Karpas-422 (cell line): ENCODE results near the gene SCART1. TPM values are rescaled to one million over a fixed set of nuclear protein-coding genes. Genes with fewer than 3 reads are reported as not detected.

Experiments
- DNase-seq: peaks from one replicate; pipeline ENCODE4 v3.0.0-alpha.2; 2015
- H2AFZ ChIP-seq: fragments of 200-600 bp; sonication (generic); 2 replicates; pipeline ENCODE4 v1.6.1; 2014; ENCODE audit warnings: antibody characterized with exemption, low read length, mixed read lengths
- H3K27ac ChIP-seq: fragments of 200-600 bp; sonication (generic); 2 replicates; pipeline ENCODE4 v1.5.1; 2014; ENCODE audit warnings: mild to moderate bottlenecking, low read length, moderate library complexity
- H3K27me3 ChIP-seq: fragments of 200-600 bp; sonication (generic); 2 replicates; pipeline ENCODE4 v1.6.1; 2014; ENCODE audit warnings: low read length, mixed read lengths
- H3K36me3 ChIP-seq: fragments of 200-600 bp; sonication (generic); 2 replicates; pipeline ENCODE4 v1.6.1; 2014; ENCODE audit warnings: low read length, mixed read lengths; ENCODE audit not compliant: insufficient read depth
- H3K4me1 ChIP-seq: fragments of 200-600 bp; sonication (generic); 2 replicates; pipeline ENCODE4 v1.6.1; 2014; ENCODE audit warnings: mild to moderate bottlenecking, low read length, mixed read lengths
- H3K4me2 ChIP-seq: fragments of 200-600 bp; sonication (generic); 2 replicates; pipeline ENCODE4 v1.6.1; 2014; ENCODE audit warnings: low read length, low read depth, mild to moderate bottlenecking; ENCODE audit not compliant: poor library complexity, severe bottlenecking
- H3K4me3 ChIP-seq: fragments of 200-600 bp; sonication (generic); 2 replicates; pipeline ENCODE4 v1.5.1; 2014; ENCODE audit warnings: mild to moderate bottlenecking, antibody characterized with exemption, low read length, mixed read lengths
- H3K79me2 ChIP-seq: fragments of 200-600 bp; sonication (generic); 2 replicates; pipeline ENCODE4 v1.6.1; 2014; ENCODE audit warnings: mild to moderate bottlenecking, low read length, mixed read lengths
- H3K9ac ChIP-seq: fragments of 200-600 bp; sonication (generic); 2 replicates; pipeline ENCODE4 v1.6.0; 2014; ENCODE audit warnings: low read length
- H3K9me2 ChIP-seq: fragments of 200-600 bp; sonication (generic), shearing (Covaris generic); replicated peaks from 2 replicates; pipeline ENCODE4 v1.6.0; 2014; ENCODE audit warnings: mild to moderate bottlenecking, low read length, moderate library complexity; ENCODE audit not compliant: insufficient read depth
- H3K9me3 ChIP-seq: fragments of 300-700, 200-600 bp; sonication (generic); 2 replicates; pipeline ENCODE4 v1.6.1; 2014; ENCODE audit warnings: low read length, mixed read lengths
- H4K20me1 ChIP-seq: fragments of 200-600 bp; sonication (generic); 2 replicates; pipeline ENCODE4 v1.6.1; 2014; ENCODE audit warnings: mild to moderate bottlenecking, antibody characterized with exemption, low read length, low read depth; ENCODE audit not compliant: insufficient read depth
- total RNA-seq: library from RNA; depleted of rRNA; stranded (reverse); fragments of >200 nt; shearing (Covaris generic); gene quantifications from 2 replicates; pipeline ENCODE4 v1.2.3, GENCODE V29; 2014; ENCODE audit warnings: low replicate concordance

The SCART1 gene
- total RNA-seq, 1 experiment from 2014 or later: 7.0 TPM

DNA sequence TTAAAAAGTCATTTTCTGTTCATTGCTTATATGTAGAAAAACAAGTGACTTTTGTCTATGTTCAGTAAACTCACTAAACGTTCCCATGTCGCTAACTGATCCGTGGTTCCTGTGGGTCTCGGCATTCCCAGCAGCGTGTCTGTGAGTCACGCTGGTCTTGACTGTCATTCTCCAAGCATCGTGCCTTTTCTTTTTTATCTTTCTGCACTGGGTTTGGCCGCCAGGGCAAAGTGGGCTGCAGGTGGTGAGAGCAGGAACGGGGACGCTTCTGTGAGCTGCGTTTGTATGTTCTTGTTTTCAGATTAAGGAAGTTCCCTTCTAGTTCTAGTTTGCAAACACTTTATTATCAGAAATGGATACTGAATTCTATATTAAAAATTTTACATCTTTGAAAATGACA lies 6.8 kb upstream of the SCART1 start:
- Histone ChIP-seq H3K79me2 (no peaks in the 10 kb centered on the region), H3K36me3 (no peaks in the 10 kb centered on the region), H3K27me3 (no peaks in the 10 kb centered on the region), H3K4me3 (no peak overlapping the region), H3K27ac (no peak overlapping the region), H3K9ac (no peak overlapping the region), H3K9me2 (no peaks in the 10 kb centered on the region), H3K4me1 (no peaks in the 10 kb centered on the region), H4K20me1 (no peaks in the 10 kb centered on the region), H3K4me2 (no peak overlapping the region), H3K9me3 (peaks cover 43% of the 10 kb centered on the region), H2AFZ (no peak overlapping the region)
- DNase-seq: no peak

DNA sequence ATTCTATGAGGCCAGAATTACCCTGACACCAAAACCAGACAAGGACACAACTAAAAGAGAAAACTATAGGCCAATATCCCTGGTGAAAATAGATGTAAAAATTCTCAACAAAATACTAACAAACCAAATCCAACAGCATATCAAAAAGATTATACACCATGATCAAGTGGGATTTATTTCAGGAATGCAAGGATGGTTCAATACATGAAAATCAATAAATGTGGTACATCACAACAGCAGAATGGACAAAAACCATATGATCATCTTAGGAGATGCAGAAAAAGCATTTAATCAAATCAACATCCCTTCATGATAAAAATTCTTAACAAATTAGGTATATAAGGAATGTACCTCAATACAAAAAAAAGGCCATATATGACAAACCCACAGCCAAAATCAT lies 5.6 kb upstream of the SCART1 start:
- H2AFZ ChIP-seq: no peak overlapping the region
- H3K9me3 ChIP-seq: peaks cover 42% of the 10 kb centered on the region
- H3K27ac ChIP-seq: no peak overlapping the region
- H3K79me2 ChIP-seq: no peaks in the 10 kb centered on the region
- H3K9ac ChIP-seq: no peak overlapping the region
- no peaks in the 10 kb centered on the region for H3K9me2 ChIP-seq
- no peak overlapping the region for H3K4me2 ChIP-seq
- H3K4me3 ChIP-seq: no peak overlapping the region
- H3K36me3 ChIP-seq: no peaks in the 10 kb centered on the region
- H4K20me1 ChIP-seq: no peaks in the 10 kb centered on the region
- DNase-seq: no peak
- H3K4me1 ChIP-seq: no peaks in the 10 kb centered on the region
- H3K27me3 ChIP-seq: no peaks in the 10 kb centered on the region

DNA sequence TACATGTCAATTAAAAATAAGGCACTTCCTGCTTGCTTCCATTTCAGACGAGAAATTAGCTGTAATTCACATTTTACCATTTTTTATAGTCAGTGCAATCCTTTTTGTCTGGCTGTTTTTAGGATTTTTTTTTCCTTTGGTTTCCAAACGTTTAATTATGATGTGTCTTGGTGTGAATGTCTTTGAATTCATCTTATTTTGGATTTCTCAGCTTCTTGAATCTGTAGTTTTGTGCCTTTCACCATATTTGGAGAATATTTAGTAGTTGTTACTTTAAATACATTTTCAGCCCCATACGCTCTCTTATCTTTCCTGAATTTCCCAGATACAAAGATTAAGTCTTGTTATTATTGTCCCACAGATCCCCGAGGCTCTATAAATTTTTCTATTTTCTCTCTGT lies 2.4 kb upstream of the SCART1 start:
- Histone ChIP-seq H3K79me2 (no peaks in the 10 kb centered on the region), H4K20me1 (no peaks in the 10 kb centered on the region), H2AFZ (no peak overlapping the region), H3K9me2 (no peaks in the 10 kb centered on the region), H3K27me3 (no peaks in the 10 kb centered on the region), H3K27ac (no peak overlapping the region), H3K36me3 (no peaks in the 10 kb centered on the region), H3K9me3 (peaks cover 24% of the 10 kb centered on the region), H3K4me1 (no peaks in the 10 kb centered on the region), H3K4me3 (no peak overlapping the region), H3K4me2 (no peak overlapping the region), H3K9ac (no peak overlapping the region)
- no peak for DNase-seq

DNA sequence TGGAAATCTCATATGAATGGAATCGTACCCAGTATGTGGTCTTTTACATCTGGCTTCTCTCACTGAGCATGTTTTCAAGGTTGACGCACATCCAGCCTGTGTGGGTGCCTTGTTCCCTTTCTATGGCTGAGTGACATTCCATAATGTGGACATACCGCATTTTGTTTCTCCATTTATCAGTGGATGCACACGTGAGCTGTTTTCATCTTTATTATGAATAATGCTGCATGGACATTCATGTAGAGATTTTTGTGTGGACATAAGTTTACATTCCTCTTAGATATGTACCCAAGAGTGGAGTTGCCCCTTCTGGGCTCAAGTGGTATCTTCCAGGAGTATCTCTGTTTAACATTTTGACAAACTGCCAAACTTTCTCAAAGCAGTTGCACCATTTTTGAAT lies 1.3 kb upstream of the SCART1 start:
- Histone ChIP-seq H3K9me3 (peaks cover 15% of the 10 kb centered on the region), H3K9me2 (no peaks in the 10 kb centered on the region), H3K9ac (no peak overlapping the region), H3K4me2 (no peak overlapping the region), H3K4me1 (no peaks in the 10 kb centered on the region), H4K20me1 (no peaks in the 10 kb centered on the region), H3K36me3 (no peaks in the 10 kb centered on the region), H2AFZ (no peak overlapping the region), H3K4me3 (no peak overlapping the region), H3K27me3 (no peaks in the 10 kb centered on the region), H3K27ac (no peak overlapping the region), H3K79me2 (no peaks in the 10 kb centered on the region)
- DNase-seq: no peak

DNA sequence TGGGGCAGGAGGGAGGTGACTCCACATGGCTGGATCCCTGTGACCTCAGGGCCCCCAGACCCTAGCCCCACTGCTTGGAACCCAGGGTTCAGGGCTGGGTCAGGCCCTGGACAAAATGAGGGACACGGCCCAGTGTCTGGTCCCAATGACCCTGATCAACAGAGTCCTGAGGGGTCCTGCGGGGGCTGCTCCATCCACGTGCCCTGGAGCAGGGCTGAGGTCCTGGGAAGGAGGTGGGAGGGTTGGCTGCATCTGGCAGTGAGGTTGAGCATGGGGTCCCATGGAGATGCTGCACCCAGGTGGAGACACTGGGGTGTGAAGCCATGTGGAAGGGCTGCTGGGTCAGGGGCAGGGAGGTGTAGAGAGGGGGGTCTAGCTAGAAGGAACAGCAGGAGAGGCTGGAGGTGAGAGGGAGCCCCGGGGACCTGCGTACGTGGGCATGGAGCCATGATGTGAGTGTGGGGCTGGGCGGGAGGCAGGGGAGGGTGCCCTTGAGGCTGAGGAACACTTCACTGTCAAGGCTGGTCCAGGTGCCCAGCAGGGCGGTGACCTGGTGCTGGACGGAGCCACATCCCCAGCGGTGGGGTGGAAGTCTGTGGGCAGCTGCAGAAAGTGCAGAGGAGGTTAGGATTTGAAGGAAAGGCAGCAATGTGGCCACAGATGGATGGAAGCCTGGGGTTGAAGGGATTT lies 604 bp downstream of the SCART1 start:
- no peaks in the 10 kb centered on the region for H4K20me1 ChIP-seq
- no peaks in the 10 kb centered on the region for H3K4me1 ChIP-seq
- no peak for DNase-seq
- H3K4me2 ChIP-seq: no peak overlapping the region
- H3K9ac ChIP-seq: 0 out of 2 replicates have a peak overlapping the region, but pooled peaks have one; percentile 14
- H2AFZ ChIP-seq: no peak overlapping the region
- H3K79me2 ChIP-seq: no peaks in the 10 kb centered on the region
- H3K27ac ChIP-seq: no peak overlapping the region
- H3K36me3 ChIP-seq: no peaks in the 10 kb centered on the region
- H3K9me2 ChIP-seq: no peaks in the 10 kb centered on the region
- no peaks in the 10 kb centered on the region for H3K27me3 ChIP-seq
- no peak overlapping the region for H3K4me3 ChIP-seq
- no peaks in the 10 kb centered on the region; the same call in none of the 2 replicates for H3K9me3 ChIP-seq

DNA sequence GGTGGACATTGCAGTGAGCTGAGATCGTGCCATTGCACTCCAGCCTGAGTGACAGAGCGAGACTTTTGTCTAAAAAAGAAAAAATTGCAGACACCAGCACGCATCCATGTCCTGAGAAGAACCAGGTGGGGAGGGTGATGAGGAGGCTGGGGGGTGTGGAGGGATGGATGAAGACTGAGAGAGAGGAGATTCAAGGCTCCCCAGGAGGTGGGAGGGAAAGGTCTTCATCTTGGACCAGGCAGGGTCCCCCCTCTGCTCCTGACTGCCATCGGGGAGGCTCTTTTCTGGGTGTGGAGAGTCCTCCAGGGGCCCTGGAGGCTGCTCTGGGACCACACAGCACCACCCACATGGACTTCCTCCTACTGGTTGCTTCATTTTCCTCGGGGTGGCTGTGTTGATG lies 1.5 kb downstream of the SCART1 start:
- Histone ChIP-seq H3K4me2 (no peak overlapping the region), H4K20me1 (no peaks in the 10 kb centered on the region), H3K4me1 (no peaks in the 10 kb centered on the region), H3K27ac (no peak overlapping the region), H3K9me3 (no peaks in the 10 kb centered on the region; the same call in 1 of the 2 replicates), H3K9ac (no peak overlapping the region), H3K27me3 (no peaks in the 10 kb centered on the region), H3K36me3 (no peaks in the 10 kb centered on the region), H3K9me2 (no peaks in the 10 kb centered on the region), H2AFZ (no peak overlapping the region), H3K79me2 (no peaks in the 10 kb centered on the region), H3K4me3 (no peak overlapping the region)
- DNase-seq: no peak

DNA sequence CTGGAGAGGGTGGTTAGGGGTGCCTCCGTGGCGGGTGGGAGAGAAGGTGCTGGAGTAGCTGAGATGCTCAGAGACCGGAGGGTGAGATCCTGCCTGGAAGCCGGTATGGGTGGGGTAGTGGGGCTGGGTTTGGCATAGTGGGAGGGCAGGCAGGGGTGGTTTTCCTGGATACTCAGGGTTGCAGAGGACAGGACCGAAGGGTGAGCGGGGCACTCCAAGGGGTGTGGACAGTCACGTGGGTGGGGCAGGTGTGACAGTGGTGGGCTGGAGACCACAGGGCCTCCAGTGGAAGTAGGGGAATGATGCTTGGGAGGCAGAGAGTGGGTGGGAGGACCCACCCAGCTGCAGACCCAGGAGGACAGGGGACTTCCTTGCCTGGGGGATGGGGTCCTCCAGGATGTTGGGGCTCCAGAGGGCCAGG lies 1.9 kb downstream of the SCART1 start:
- no peak overlapping the region for H2AFZ ChIP-seq
- no peaks in the 10 kb centered on the region for H3K4me1 ChIP-seq
- no peaks in the 10 kb centered on the region for H3K36me3 ChIP-seq
- no peak overlapping the region for H3K9ac ChIP-seq
- H3K9me3 ChIP-seq: no peaks in the 10 kb centered on the region; the same call in 1 of the 2 replicates
- H4K20me1 ChIP-seq: no peaks in the 10 kb centered on the region
- no peaks in the 10 kb centered on the region for H3K27me3 ChIP-seq
- H3K79me2 ChIP-seq: no peaks in the 10 kb centered on the region
- H3K9me2 ChIP-seq: no peaks in the 10 kb centered on the region
- DNase-seq: no peak
- no peak overlapping the region for H3K4me2 ChIP-seq
- no peak overlapping the region for H3K4me3 ChIP-seq
- no peak overlapping the region for H3K27ac ChIP-seq

DNA sequence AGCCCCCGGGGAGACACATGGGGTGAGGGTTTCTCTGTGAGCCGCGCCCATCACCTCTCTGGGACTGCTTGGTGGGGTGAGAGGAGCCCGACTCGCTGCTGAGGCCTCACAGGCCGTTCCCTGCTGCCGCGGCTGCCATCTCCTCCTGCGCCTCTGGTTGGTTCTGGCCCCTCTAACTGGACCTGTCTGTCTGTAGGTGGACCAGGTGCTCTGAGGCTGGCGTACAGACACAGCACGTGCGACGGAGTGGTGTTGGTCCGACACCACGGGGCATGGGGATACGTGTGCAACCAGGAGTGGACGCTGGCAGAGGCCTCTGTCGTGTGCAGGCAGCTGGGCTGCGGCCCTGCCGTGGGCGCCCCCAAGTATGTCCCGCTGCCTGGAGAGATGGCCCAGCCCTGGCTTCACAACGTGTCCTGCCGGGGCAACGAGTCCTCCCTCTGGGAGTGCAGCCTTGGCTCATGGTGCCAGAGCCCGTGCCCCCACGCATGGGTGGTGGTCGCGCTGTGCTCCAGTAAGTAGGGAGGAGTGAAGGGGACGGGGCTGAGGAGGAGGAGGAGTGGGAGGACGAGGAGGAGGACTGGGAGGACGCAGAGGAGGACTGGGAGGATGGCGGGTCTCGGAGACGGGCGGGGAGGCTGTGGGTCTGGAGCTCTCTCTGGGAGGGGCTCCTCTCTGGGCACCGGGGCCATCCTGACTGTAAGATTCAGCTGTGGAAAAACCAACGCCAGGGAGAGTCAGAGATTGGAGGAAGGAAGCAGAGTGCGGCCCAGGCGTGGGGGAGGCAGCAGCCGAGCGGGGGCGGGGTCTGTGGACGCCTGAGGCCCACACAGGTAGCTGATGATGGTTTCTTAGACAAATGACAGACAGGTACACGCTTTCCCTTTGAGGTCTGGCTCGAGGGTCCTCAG lies 2.6 kb downstream of the SCART1 start:
- no peak overlapping the region for H3K27ac ChIP-seq
- no peaks in the 10 kb centered on the region for H3K36me3 ChIP-seq
- H3K79me2 ChIP-seq: no peaks in the 10 kb centered on the region
- no peak for DNase-seq
- no peak overlapping the region for H2AFZ ChIP-seq
- no peaks in the 10 kb centered on the region for H3K4me1 ChIP-seq
- no peaks in the 10 kb centered on the region for H3K27me3 ChIP-seq
- H3K4me3 ChIP-seq: no peak overlapping the region
- H3K9ac ChIP-seq: no peak overlapping the region
- H3K9me3 ChIP-seq: no peaks in the 10 kb centered on the region; the same call in 1 of the 2 replicates
- H3K4me2 ChIP-seq: no peak overlapping the region
- no peaks in the 10 kb centered on the region for H3K9me2 ChIP-seq
- H4K20me1 ChIP-seq: no peaks in the 10 kb centered on the region
